ENCODE results near the gene FGB.
"Not testable (repeated sequence)": the region's sequence is repeated elsewhere in the genome, so short reads cannot be mapped to it uniquely, and the experiment has no call there.

The FGB gene

GRCh38 chr4:154597281-154597680 is 34.5 kb downstream of the FGB start:
- DNase-seq (ENCODE audit: low read depth) = not testable (repeated sequence)

GRCh38 chr4:154597798-154598774 is 35.3 kb downstream of the FGB start:
- no peak for DNase-seq (ENCODE audit: low read depth)

GRCh38 chr4:154602404-154603020 is 39.7 kb downstream of the FGB start:
- no peak for DNase-seq (ENCODE audit: low read depth)

GRCh38 chr4:154603033-154603943 is 40.5 kb downstream of the FGB start:
- no peak for DNase-seq (ENCODE audit: low read depth)

GRCh38 chr4:154604696-154605200 is 41.9 kb downstream of the FGB start:
- no peak for DNase-seq (ENCODE audit: low read depth)

GRCh38 chr4:154606728-154607723 is 44.2 kb downstream of the FGB start:
- DNase-seq (ENCODE audit: low read depth) = no peak

GRCh38 chr4:154608361-154609252 is 45.8 kb downstream of the FGB start:
- no peak for DNase-seq (ENCODE audit: low read depth)

GRCh38 chr4:154609532-154609931 is 46.7 kb downstream of the FGB start:
- no peak for DNase-seq (ENCODE audit: low read depth)

- DNase-seq (ENCODE audit: low read depth) = no peak
Measured at GRCh38 chr4:154610582-154610981, 47.8 kb downstream of the FGB start.

GRCh38 chr4:154611833-154612232 is 49.0 kb downstream of the FGB start:
- no peak for DNase-seq (ENCODE audit: low read depth)

GRCh38 chr4:154612472-154613414 is 49.9 kb downstream of the FGB start, which contains the start of gene FGG:
Gene FGG (minus strand): TSS chr4:154612656. CDS start chr4:154612609, 47 bp downstream.
- no peak for DNase-seq (ENCODE audit: low read depth)

GRCh38 chr4:154614306-154614705 is 51.5 kb downstream of the FGB start:
- no peak for DNase-seq (ENCODE audit: low read depth)

- no peak for DNase-seq (ENCODE audit: low read depth)
Measured at GRCh38 chr4:154615211-154615610, 52.4 kb downstream of the FGB start.

GRCh38 chr4:154616287-154616686 is 53.5 kb downstream of the FGB start:
- DNase-seq (ENCODE audit: low read depth) = no peak

GRCh38 chr4:154616731-154617130 is 53.9 kb downstream of the FGB start:
- DNase-seq (ENCODE audit: low read depth) = no peak

- no peak for DNase-seq (ENCODE audit: low read depth)
Measured at GRCh38 chr4:154617820-154618317, 55.1 kb downstream of the FGB start.

- peak; percentile 22 for DNase-seq (ENCODE audit: low read depth)
Measured at GRCh38 chr4:154618708-154619315, 56.0 kb downstream of the FGB start.

GRCh38 chr4:154620111-154620510 is 57.3 kb downstream of the FGB start:
- no peak for DNase-seq (ENCODE audit: low read depth)
